ENCODE measurements around the gene TRIM34. TPM values are rescaled to one million over a fixed set of nuclear protein-coding genes. Genes with fewer than 3 reads are reported as not detected.
"Not testable (repeated sequence)": the region's sequence is repeated elsewhere in the genome, so short reads cannot be mapped to it uniquely, and the experiment has no call there.

Gene TRIM34
- total and polyA plus RNA-seq, 4 experiments from 2014 or later = 9.6 to 20.2 (median 11.0) TPM

GRCh38 chr11:5591613-5592012, 33.2 kb upstream of the TRIM34 start:
- DNase-seq = no peak
- no peaks in the 10 kb centered on the region for H3K9me3 ChIP-seq (ENCODE audit: control insufficient read depth in 1 of 2, low read length in 2 of 2)
- H3K4me3 Mint-ChIP-seq = no peak overlapping the region
- H3K4me1 ChIP-seq (ENCODE audit: insufficient read depth, low read length) = peaks cover 2% of the 10 kb centered on the region
- H3K36me3 ChIP-seq (ENCODE audit: insufficient read depth, low read length) = no peaks in the 10 kb centered on the region
- H3K27ac Mint-ChIP-seq = no peak overlapping the region
- intact Hi-C loops (cut with micrococcal nuclease) = no loop called here
- H3K4me3 ChIP-seq (ENCODE audit: low read length in 2 of 2) = no peak overlapping the region
- no peaks in the 10 kb centered on the region for H3K27me3 ChIP-seq (ENCODE audit: insufficient read depth, low read length)
- H3K36me3 Mint-ChIP-seq = no peaks in the 10 kb centered on the region
- H3K4me1 Mint-ChIP-seq = peaks cover under 1 to 10% (median 3%) of the 10 kb centered on the region in 4 donors
- no peak overlapping the region for H3K27ac ChIP-seq (ENCODE audit: low read depth, low read length)
- peaks cover 2 to 3% of the 10 kb centered on the region in 2 donors for H3K27me3 Mint-ChIP-seq
- CTCF ChIA-PET (ENCODE audit: partially characterized antibody) = interaction anchor here (1.3 to 1.6 kb wide), 2 partner anchors 9 to 11 kb away, joined by 5 read pairs; no protein-coding TSS in a partner anchor
- POLR2A ChIA-PET (ENCODE audit: partially characterized antibody) = no interaction called here
- peaks cover 0 to 2% (median 0%) of the 10 kb centered on the region in 8 donors for H3K9me3 Mint-ChIP-seq

DNA sequence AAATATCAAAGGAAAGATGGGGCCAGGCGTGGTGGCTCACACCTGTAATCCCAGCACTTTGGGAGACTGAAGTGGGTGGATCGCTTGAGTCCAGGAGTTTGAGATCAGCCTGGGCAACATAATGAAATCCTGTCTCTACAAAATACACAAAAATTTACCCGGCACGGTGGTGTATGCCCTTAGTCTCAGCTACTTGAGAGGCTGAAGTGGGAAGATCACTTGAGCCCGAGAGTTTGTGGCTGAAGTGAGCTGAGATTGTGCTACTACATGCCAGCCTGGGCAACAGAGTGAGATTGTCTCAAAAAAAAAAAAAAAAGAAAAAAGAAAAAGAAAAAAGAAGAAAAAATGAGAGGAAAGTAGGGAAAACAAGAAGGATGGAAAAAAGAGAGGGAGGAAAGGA, 32.2 kb upstream of the TRIM34 start:
- Histone ChIP-seq H3K27ac (ENCODE audit: low read depth, low read length) (no peak overlapping the region), H3K36me3 (ENCODE audit: insufficient read depth, low read length) (no peaks in the 10 kb centered on the region), H3K27me3 (ENCODE audit: insufficient read depth, low read length) (no peaks in the 10 kb centered on the region), H3K4me1 (ENCODE audit: insufficient read depth, low read length) (peaks cover 6% of the 10 kb centered on the region), H3K9me3 (ENCODE audit: control insufficient read depth in 1 of 2, low read length in 2 of 2) (no peaks in the 10 kb centered on the region), H3K4me3 (ENCODE audit: low read length in 2 of 2) (no peak overlapping the region)
- Mint-ChIP-seq H3K4me3 (no peak overlapping the region), H3K27me3 (peaks cover 6% of the 10 kb centered on the region in 2 donors), H3K4me1 (peaks cover 3 to 13% (median 5%) of the 10 kb centered on the region in 4 donors), H3K27ac (no peak overlapping the region), H3K36me3 (no peaks in the 10 kb centered on the region), H3K9me3 (no peaks in the 10 kb centered on the region)
- no peak for DNase-seq
- intact Hi-C loops (cut with micrococcal nuclease) = no loop called here
- ChIA-PET POLR2A (ENCODE audit: partially characterized antibody) (no interaction called here), CTCF (ENCODE audit: partially characterized antibody) (interaction anchor here (1.3 to 1.6 kb wide), 2 partner anchors 8 to 10 kb away, joined by 5 read pairs; no protein-coding TSS in a partner anchor)

DNA sequence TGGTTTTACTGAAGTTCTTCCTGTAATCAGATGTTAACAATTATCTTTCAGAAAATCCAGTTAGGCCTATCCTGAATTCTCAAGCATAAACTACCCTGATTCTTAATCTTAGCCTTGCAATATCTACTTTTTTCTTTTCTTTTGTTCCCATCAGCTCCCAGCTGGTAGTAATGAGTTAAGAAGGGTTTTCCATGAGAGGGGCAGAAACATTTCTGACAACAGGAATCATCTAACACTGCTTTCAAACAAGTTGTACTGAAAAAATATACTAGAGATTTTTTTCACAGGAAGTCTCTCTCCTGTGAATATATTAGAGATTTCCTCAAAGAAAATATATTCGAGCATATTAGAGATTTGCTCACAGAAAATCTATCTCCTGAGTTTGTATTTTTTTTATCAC, 31.7 kb upstream of the TRIM34 start:
- DNase-seq = no peak
- H3K27ac Mint-ChIP-seq = no peak overlapping the region
- H3K4me1 ChIP-seq (ENCODE audit: insufficient read depth, low read length) = peaks cover 6% of the 10 kb centered on the region
- H3K27me3 Mint-ChIP-seq = peaks cover 6 to 8% of the 10 kb centered on the region in 2 donors
- H3K9me3 Mint-ChIP-seq = no peaks in the 10 kb centered on the region
- no peak overlapping the region for H3K4me3 Mint-ChIP-seq
- H3K27ac ChIP-seq (ENCODE audit: low read depth, low read length) = no peak overlapping the region
- no peaks in the 10 kb centered on the region for H3K36me3 ChIP-seq (ENCODE audit: insufficient read depth, low read length)
- intact Hi-C loops (cut with micrococcal nuclease) = no loop called here
- no peaks in the 10 kb centered on the region for H3K27me3 ChIP-seq (ENCODE audit: insufficient read depth, low read length)
- CTCF ChIA-PET (ENCODE audit: partially characterized antibody) = interaction anchor here (1.6 kb wide), 1 partner anchor 9 kb away, joined by 5 read pairs; no protein-coding TSS in a partner anchor
- H3K9me3 ChIP-seq (ENCODE audit: control insufficient read depth in 1 of 2, low read length in 2 of 2) = no peaks in the 10 kb centered on the region
- H3K4me1 Mint-ChIP-seq = peaks cover 3 to 13% (median 5%) of the 10 kb centered on the region in 4 donors
- POLR2A ChIA-PET (ENCODE audit: partially characterized antibody) = no interaction called here
- H3K36me3 Mint-ChIP-seq = no peaks in the 10 kb centered on the region
- no peak overlapping the region for H3K4me3 ChIP-seq (ENCODE audit: low read length in 2 of 2)

- Histone ChIP-seq H3K27me3 (ENCODE audit: insufficient read depth, low read length) (no peaks in the 10 kb centered on the region), H3K4me1 (ENCODE audit: insufficient read depth, low read length) (peaks cover 6% of the 10 kb centered on the region), H3K9me3 (ENCODE audit: control insufficient read depth in 1 of 2, low read length in 2 of 2) (no peaks in the 10 kb centered on the region), H3K27ac (ENCODE audit: low read depth, low read length) (no peak within 1 kb of the TSS), H3K4me3 (ENCODE audit: low read length in 2 of 2) (no peak within 1 kb of the TSS), H3K36me3 (ENCODE audit: insufficient read depth, low read length) (no peaks in the 10 kb centered on the region)
- Mint-ChIP-seq H3K4me1 (peaks cover 3 to 10% (median 5%) of the 10 kb centered on the region in 4 donors), H3K4me3 (peak within 1 kb of the TSS; percentile 66 to 87 (median 80)), H3K27me3 (peaks cover 6 to 10% of the 10 kb centered on the region in 2 donors), H3K36me3 (no peaks in the 10 kb centered on the region), H3K9me3 (no peaks in the 10 kb centered on the region), H3K27ac (peak within 1 kb of the TSS in 4 of 7 donors; percentile 11 to 78 (median 24))
- ChIA-PET CTCF (ENCODE audit: partially characterized antibody) (interaction anchor here (1.0 to 1.3 kb wide), 4 partner anchors 9 to 294 kb away, joined by 3 to 4 read pairs (median 3); no protein-coding TSS in a partner anchor), POLR2A (ENCODE audit: partially characterized antibody) (no interaction called here)
- intact Hi-C loops (cut with micrococcal nuclease) = no loop called here
- peak in 1 of 5 donors; percentile 6 for DNase-seq
Observed at GRCh38 chr11:5596607-5597201, 28.1 kb upstream of the TRIM34 start, which contains the start of gene TRIM6. Gene TRIM6, plus strand, starts transcription at chr11:5596637. Its CDS starts 261 bp downstream, at chr11:5596898.

- POLR2A ChIA-PET (ENCODE audit: partially characterized antibody) = no interaction called here
- Mint-ChIP-seq H3K9me3 (no peaks in the 10 kb centered on the region), H3K27ac (peak overlapping the region in 2 of 7 donors; percentile 20 to 48)
Observed at GRCh38 chr11:5597953-5598352, 26.8 kb upstream of the TRIM34 start.

DNA sequence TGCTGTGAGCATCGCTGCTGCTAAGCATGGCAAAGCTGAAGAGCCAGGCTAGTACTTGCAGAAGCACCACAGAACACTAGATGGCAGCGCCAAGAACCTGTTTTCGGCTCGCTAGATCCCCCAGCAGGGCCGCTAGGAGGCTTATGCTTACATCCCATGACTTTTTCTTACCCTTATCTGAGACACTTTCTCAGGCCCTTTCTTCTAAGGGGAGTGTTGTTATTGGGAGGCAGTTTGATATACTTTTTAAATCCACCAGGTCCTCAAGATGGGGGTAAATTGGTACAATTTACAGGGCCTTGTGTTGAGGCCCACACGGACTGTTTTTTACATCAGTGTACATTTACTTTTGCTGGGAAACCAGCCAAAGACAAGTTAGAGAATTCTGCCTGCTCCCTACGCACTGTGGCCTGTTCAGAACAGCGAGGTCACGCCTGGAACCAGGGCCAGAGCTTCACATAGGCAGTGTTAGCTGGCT, 24.4 kb upstream of the TRIM34 start:
- Mint-ChIP-seq H3K27ac (peak overlapping the region in 1 of 7 donors; percentile 37), H3K36me3 (no peaks in the 10 kb centered on the region), H3K27me3 (peaks cover 6 to 10% of the 10 kb centered on the region in 2 donors), H3K4me1 (peaks cover 3 to 10% (median 5%) of the 10 kb centered on the region in 4 donors), H3K4me3 (no peak overlapping the region), H3K9me3 (no peaks in the 10 kb centered on the region)
- Histone ChIP-seq H3K27ac (ENCODE audit: low read depth, low read length) (no peak overlapping the region), H3K9me3 (ENCODE audit: control insufficient read depth in 1 of 2, low read length in 2 of 2) (no peaks in the 10 kb centered on the region), H3K4me3 (ENCODE audit: low read length in 2 of 2) (no peak overlapping the region), H3K36me3 (ENCODE audit: insufficient read depth, low read length) (no peaks in the 10 kb centered on the region), H3K4me1 (ENCODE audit: insufficient read depth, low read length) (peaks cover 6% of the 10 kb centered on the region), H3K27me3 (ENCODE audit: insufficient read depth, low read length) (no peaks in the 10 kb centered on the region)
- ChIA-PET POLR2A (ENCODE audit: partially characterized antibody) (no interaction called here), CTCF (ENCODE audit: partially characterized antibody) (interaction anchor here (0.7 to 3.4 kb wide), 12 partner anchors 8 to 754 kb away, joined by 3 to 17 read pairs (median 4); partner anchors contain the start of genes OR52N2 and TRIM5)
- intact Hi-C loops (cut with micrococcal nuclease) = loop anchor here (1.0 to 10.0 kb wide), 3 partner anchors 112 to 294 kb away; partner anchors contain the start of genes OR52E5 and OR52N2
- peak; percentile 36 to 57 (median 54) for DNase-seq

More at GRCh38 chr11:5597953-5598352, 26.8 kb upstream of the TRIM34 start:
- H3K36me3 ChIP-seq (ENCODE audit: insufficient read depth, low read length) = no peaks in the 10 kb centered on the region
- H3K4me1 Mint-ChIP-seq = peaks cover 3 to 10% (median 5%) of the 10 kb centered on the region in 4 donors
- intact Hi-C loops (cut with micrococcal nuclease) = no loop called here
- peaks cover 6% of the 10 kb centered on the region for H3K4me1 ChIP-seq (ENCODE audit: insufficient read depth, low read length)
- CTCF ChIA-PET (ENCODE audit: partially characterized antibody) = interaction anchor here (1.3 to 3.2 kb wide), 3 partner anchors 10 to 212 kb away, joined by 3 to 17 read pairs (median 3); partner anchors contain the start of genes OR52N2 and TRIM5
- H3K4me3 ChIP-seq (ENCODE audit: low read length in 2 of 2) = no peak overlapping the region
- peak overlapping the region in 1 of 8 donors; percentile 33 for H3K4me3 Mint-ChIP-seq
- DNase-seq = no peak
- no peaks in the 10 kb centered on the region for H3K27me3 ChIP-seq (ENCODE audit: insufficient read depth, low read length)
- H3K36me3 Mint-ChIP-seq = no peaks in the 10 kb centered on the region
- H3K27ac ChIP-seq (ENCODE audit: low read depth, low read length) = no peak overlapping the region
- H3K9me3 ChIP-seq (ENCODE audit: control insufficient read depth in 1 of 2, low read length in 2 of 2) = no peaks in the 10 kb centered on the region
- H3K27me3 Mint-ChIP-seq = peaks cover 6 to 10% of the 10 kb centered on the region in 2 donors

GRCh38 chr11:5602791-5603190, 22.0 kb upstream of the TRIM34 start:
- H3K9me3 Mint-ChIP-seq; H3K4me3 Mint-ChIP-seq; DNase-seq; H3K9me3 ChIP-seq (ENCODE audit: control insufficient read depth in 1 of 2, low read length in 2 of 2); H3K27me3 ChIP-seq (ENCODE audit: insufficient read depth, low read length); H3K27me3 Mint-ChIP-seq; H3K4me1 ChIP-seq (ENCODE audit: insufficient read depth, low read length); H3K36me3 ChIP-seq (ENCODE audit: insufficient read depth, low read length); H3K27ac ChIP-seq (ENCODE audit: low read depth, low read length); POLR2A ChIA-PET (ENCODE audit: partially characterized antibody); H3K4me1 Mint-ChIP-seq; H3K27ac Mint-ChIP-seq; H3K4me3 ChIP-seq (ENCODE audit: low read length in 2 of 2); H3K36me3 Mint-ChIP-seq: not testable (repeated sequence)
- intact Hi-C loops (cut with micrococcal nuclease) = loop anchor here (10.0 kb wide), 1 partner anchor 292 kb away; the partner anchor contains the start of gene OR52E5
- CTCF ChIA-PET (ENCODE audit: partially characterized antibody) = interaction anchor here (1.2 to 2.2 kb wide), 4 partner anchors 11 to 207 kb away, joined by 4 to 7 read pairs (median 6); partner anchors contain the start of gene OR52N2
